Effector memory CD8-positive, alpha-beta T cell (primary cell): ENCODE data around the gene SCYGR6.

ENCODE experiments used
- ATAC-seq: fragments of 150-1000 bp; cut with Tn5 transposase; replicated peaks from 2 replicates; pipeline ENCODE4 v1.10.0; 2021; ENCODE audit warnings: mild to moderate bottlenecking, moderate library complexity
- DNase-seq, 3 experiments: peaks; one replicate each; pipeline ENCODE4 v3.0.0; 2021
- H3K27ac Mint-ChIP-seq, 2 donors: one replicate each; pipeline ENCODE4 v1.8.0; 2022; ENCODE audit warnings: mild to moderate bottlenecking in 2 of 2, mixed read lengths in 2 of 2, moderate library complexity in 2 of 2
- H3K27me3 Mint-ChIP-seq, 2 donors: one replicate each; pipeline ENCODE4 v1.8.0; 2022; ENCODE audit warnings: mixed read lengths in 2 of 2
- H3K36me3 Mint-ChIP-seq: one replicate; pipeline ENCODE4 v1.8.0; 2022; ENCODE audit warnings: mild to moderate bottlenecking, moderate library complexity, mixed read lengths; ENCODE audit not compliant: insufficient read depth
- H3K4me1 Mint-ChIP-seq, 2 donors: one replicate each; pipeline ENCODE4 v1.8.0; 2022; ENCODE audit warnings: low read depth in 2 of 2, mixed read lengths in 2 of 2
- H3K4me3 Mint-ChIP-seq, 2 donors: one replicate each; pipeline ENCODE4 v1.8.0; 2022; ENCODE audit warnings: mild to moderate bottlenecking in 2 of 2, mixed read lengths in 2 of 2, moderate library complexity in 2 of 2
- H3K9me3 Mint-ChIP-seq, 2 donors: one replicate each; pipeline ENCODE4 v1.8.0; 2022; ENCODE audit warnings: mixed read lengths in 2 of 2

Gene SCYGR6

GRCh38 chr2:227701556-227701955 is 23.0 kb downstream of the SCYGR6 start:
- no peak for ATAC-seq
- Mint-ChIP-seq H3K4me1 (no peaks in the 10 kb centered on the region), H3K4me3 (no peak overlapping the region), H3K36me3 (no peaks in the 10 kb centered on the region), H3K27me3 (peaks cover 19 to 33% of the 10 kb centered on the region in 2 donors), H3K27ac (no peak overlapping the region), H3K9me3 (peaks cover 0 to 1% of the 10 kb centered on the region in 2 donors)
- no peak for DNase-seq

- H3K36me3 Mint-ChIP-seq: no peaks in the 10 kb centered on the region
- DNase-seq (no peak), ATAC-seq (no peak)
- peaks cover 11 to 34% of the 10 kb centered on the region in 2 donors for H3K27me3 Mint-ChIP-seq
- no peak overlapping the region for H3K4me3 Mint-ChIP-seq
- peaks cover 0 to 1% of the 10 kb centered on the region in 2 donors for H3K9me3 Mint-ChIP-seq
- no peak overlapping the region for H3K27ac Mint-ChIP-seq
- H3K4me1 Mint-ChIP-seq: no peaks in the 10 kb centered on the region
Observed at GRCh38 chr2:227696990-227697679, 27.4 kb downstream of the SCYGR6 start.

GRCh38 chr2:227687189-227687588 is 37.4 kb downstream of the SCYGR6 start:
- H3K27ac Mint-ChIP-seq: no peak overlapping the region
- H3K27me3 Mint-ChIP-seq: peaks cover 20 to 61% of the 10 kb centered on the region in 2 donors
- DNase-seq: no peak
- no peaks in the 10 kb centered on the region for H3K4me1 Mint-ChIP-seq
- H3K36me3 Mint-ChIP-seq: peaks cover 2% of the 10 kb centered on the region
- no peak overlapping the region for H3K4me3 Mint-ChIP-seq
- H3K9me3 Mint-ChIP-seq: no peaks in the 10 kb centered on the region
- no peak for ATAC-seq

GRCh38 chr2:227684258-227684657 is 40.3 kb downstream of the SCYGR6 start:
- H3K4me3 Mint-ChIP-seq: no peak overlapping the region
- H3K27me3 Mint-ChIP-seq: peaks cover 5 to 35% of the 10 kb centered on the region in 2 donors
- H3K27ac Mint-ChIP-seq: no peak overlapping the region
- DNase-seq: no peak
- no peaks in the 10 kb centered on the region for H3K36me3 Mint-ChIP-seq
- H3K4me1 Mint-ChIP-seq: no peaks in the 10 kb centered on the region
- ATAC-seq: no peak
- H3K9me3 Mint-ChIP-seq: no peaks in the 10 kb centered on the region

GRCh38 chr2:227677928-227678327 is 46.6 kb downstream of the SCYGR6 start:
- Mint-ChIP-seq H3K27ac (no peak overlapping the region), H3K36me3 (no peaks in the 10 kb centered on the region), H3K4me3 (no peak overlapping the region), H3K4me1 (no peaks in the 10 kb centered on the region), H3K27me3 (peaks cover 6% of the 10 kb centered on the region in 2 donors), H3K9me3 (no peaks in the 10 kb centered on the region)
- no peak for ATAC-seq
- DNase-seq: no peak

- Mint-ChIP-seq H3K9me3 (no peaks in the 10 kb centered on the region), H3K27ac (no peak overlapping the region), H3K27me3 (peaks cover 6% of the 10 kb centered on the region in 2 donors), H3K36me3 (no peaks in the 10 kb centered on the region), H3K4me3 (no peak overlapping the region), H3K4me1 (no peaks in the 10 kb centered on the region)
- ATAC-seq: no peak
- no peak for DNase-seq
Observed at GRCh38 chr2:227674485-227674884, 50.1 kb downstream of the SCYGR6 start.
